ENCODE results near the gene MAP4K3. TPM values are rescaled to one million over a fixed set of nuclear protein-coding genes. Genes with fewer than 3 reads are reported as not detected.

MAP4K3 gene
- total RNA-seq (2012; rRNA removed), result 32.6 and 48.3 TPM in 2 replicates
- 12.2 and 13.2 TPM in 2 replicates for polyA plus RNA-seq (2012; rRNA removed)
- 2.0 and 2.7 TPM in 2 replicates for polyA plus RNA-seq (2012; cell fraction: cytosol; rRNA removed)
- 5.4 and 33.0 TPM in 2 replicates for polyA plus RNA-seq (2012; cell fraction: nucleus; rRNA removed; ENCODE audit: low replicate concordance)
- Bru-seq, nascent RNA, result percentile 98 among the genes with signal in this experiment
- BruChase-seq, experiment 1, labeled RNA remaining after a 6-hour chase, result percentile 85 among the genes with signal in this experiment
- BruChase-seq, experiment 2, labeled RNA remaining after a 2-hour chase, result percentile 87 among the genes with signal in this experiment
- long read RNA-seq, full-length matches to known transcripts, result 58 of 89 reads
- long read RNA-seq, partial matches to known transcripts, result 13 of 89 reads
- long read RNA-seq, other reads (novel, unspliced or antisense), result 18 of 89 reads

DNA sequence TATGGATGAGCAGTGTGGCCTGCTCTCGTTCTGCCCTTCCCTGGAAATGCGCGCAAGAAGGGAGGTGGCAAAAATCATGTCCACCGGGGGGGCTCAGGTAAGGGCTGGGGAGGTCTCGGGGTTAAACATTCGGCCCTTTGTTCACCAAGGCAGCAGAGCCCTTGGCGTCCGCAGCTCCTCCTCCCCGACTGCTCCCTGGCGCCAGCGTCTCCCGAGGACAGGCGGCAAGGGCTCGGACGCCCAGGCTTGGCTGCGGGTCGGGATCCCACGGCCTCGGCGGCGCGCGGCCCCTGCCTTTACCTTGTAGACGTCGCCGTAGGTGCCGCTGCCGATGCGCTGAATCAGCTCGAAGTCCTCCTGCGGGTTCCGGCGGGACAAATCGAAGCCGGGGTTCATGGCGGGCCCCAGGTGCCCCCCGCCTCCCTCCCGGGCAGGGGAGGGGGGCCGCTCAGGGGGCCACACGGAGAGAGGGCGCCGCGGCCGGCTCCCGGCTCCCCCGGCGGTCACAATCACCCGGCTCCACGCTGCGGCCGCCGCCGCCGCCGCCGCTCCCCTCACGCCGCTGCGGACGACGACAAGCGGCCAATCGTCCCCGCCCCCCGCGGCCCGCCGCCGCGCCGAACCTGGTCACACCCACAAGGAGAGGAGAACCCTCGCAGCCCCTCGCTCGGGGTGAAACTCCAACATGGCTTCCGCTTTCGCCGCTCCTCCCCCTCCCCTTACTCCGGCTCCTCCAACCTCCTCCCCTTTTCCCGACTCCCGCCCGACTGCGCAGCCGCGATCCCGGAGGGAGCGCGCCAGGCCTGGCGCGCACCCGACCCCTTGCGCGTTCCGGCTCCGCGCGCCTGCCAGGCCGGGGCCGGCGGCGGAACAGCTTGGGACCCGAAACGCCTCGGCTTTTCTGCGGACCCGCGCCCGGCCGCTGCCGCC lies at the start of gene MAP4K3:
Gene MAP4K3, minus strand, starts transcription at position 694 of the 930 bp plus-strand sequence. Its CDS starts 298 bp downstream, at position 396.
- H2AK9ac ChIP-seq (replicated peaks; ENCODE audit: low read depth, low read length, poor library complexity), result peak within 1 kb of the TSS; percentile 91
- 0 out of 2 replicates have a peak, but pooled peaks have one; percentile 4 for TF ChIP-seq MAFK (IDR thresholded peaks at IDR 0.05; ENCODE audit: low read depth, low read length)
- TF ChIP-seq RFX5 (IDR thresholded peaks at IDR 0.05; ENCODE audit: low read depth, low read length), result no peak
- TF ChIP-seq, protein P1, sequence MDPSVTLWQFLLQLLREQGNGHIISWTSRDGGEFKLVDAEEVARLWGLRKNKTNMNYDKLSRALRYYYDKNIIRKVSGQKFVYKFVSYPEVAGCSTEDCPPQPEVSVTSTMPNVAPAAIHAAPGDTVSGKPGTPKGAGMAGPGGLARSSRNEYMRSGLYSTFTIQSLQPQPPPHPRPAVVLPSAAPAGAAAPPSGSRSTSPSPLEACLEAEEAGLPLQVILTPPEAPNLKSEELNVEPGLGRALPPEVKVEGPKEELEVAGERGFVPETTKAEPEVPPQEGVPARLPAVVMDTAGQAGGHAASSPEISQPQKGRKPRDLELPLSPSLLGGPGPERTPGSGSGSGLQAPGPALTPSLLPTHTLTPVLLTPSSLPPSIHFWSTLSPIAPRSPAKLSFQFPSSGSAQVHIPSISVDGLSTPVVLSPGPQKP (IDR thresholded peaks at IDR 0.05; ENCODE audit: borderline replicate concordance, low read depth, low read length), result no peak
- no peak for TF ChIP-seq RCOR1 (IDR thresholded peaks at IDR 0.05; ENCODE audit: insufficient replicate concordance, low read length)
- peak; percentile 76 for TF ChIP-seq POLR2A (IDR thresholded peaks at IDR 0.05; ENCODE audit: low read depth, low read length)
- TF ChIP-seq, protein P2, sequence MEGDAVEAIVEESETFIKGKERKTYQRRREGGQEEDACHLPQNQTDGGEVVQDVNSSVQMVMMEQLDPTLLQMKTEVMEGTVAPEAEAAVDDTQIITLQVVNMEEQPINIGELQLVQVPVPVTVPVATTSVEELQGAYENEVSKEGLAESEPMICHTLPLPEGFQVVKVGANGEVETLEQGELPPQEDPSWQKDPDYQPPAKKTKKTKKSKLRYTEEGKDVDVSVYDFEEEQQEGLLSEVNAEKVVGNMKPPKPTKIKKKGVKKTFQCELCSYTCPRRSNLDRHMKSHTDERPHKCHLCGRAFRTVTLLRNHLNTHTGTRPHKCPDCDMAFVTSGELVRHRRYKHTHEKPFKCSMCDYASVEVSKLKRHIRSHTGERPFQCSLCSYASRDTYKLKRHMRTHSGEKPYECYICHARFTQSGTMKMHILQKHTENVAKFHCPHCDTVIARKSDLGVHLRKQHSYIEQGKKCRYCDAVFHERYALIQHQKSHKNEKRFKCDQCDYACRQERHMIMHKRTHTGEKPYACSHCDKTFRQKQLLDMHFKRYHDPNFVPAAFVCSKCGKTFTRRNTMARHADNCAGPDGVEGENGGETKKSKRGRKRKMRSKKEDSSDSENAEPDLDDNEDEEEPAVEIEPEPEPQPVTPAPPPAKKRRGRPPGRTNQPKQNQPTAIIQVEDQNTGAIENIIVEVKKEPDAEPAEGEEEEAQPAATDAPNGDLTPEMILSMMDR (conservative IDR thresholded peaks at IDR 0.05; ENCODE audit: low read depth, low read length), result no peak
- no peak for TF ChIP-seq CEBPB (IDR thresholded peaks at IDR 0.05; ENCODE audit: low read depth, low read length)
- TF ChIP-seq FOS (IDR thresholded peaks at IDR 0.05; ENCODE audit: low read depth, low read length), result no peak
- TF ChIP-seq BHLHE40 (IDR thresholded peaks at IDR 0.05; ENCODE audit: low read depth, low read length), result no peak
- TF ChIP-seq USF2 (IDR thresholded peaks at IDR 0.05; ENCODE audit: low read depth, low read length), result no peak
- no peak for TF ChIP-seq SMC3 (IDR thresholded peaks at IDR 0.05; ENCODE audit: low read depth, low read length)

More for the DNA sequence above, at the start of gene MAP4K3:
- Histone ChIP-seq H2AFZ (replicated peaks; ENCODE audit: low read length, poor library complexity) (peak within 1 kb of the TSS; percentile 92), H2BK20ac (ENCODE audit: low read depth, low read length) (peak within 1 kb of the TSS; percentile 43), H3K4ac (ENCODE audit: low read depth, low read length) (peak within 1 kb of the TSS; percentile 93), H3K27me3 (ENCODE audit: control insufficient read depth, insufficient read depth, low read length) (no peaks in the 10 kb centered on the region), H3K14ac (replicated peaks; ENCODE audit: low read depth, low read length) (peak within 1 kb of the TSS; percentile 90), H3K9me1 (ENCODE audit: insufficient read depth, low read length) (peaks cover 8% of the 10 kb centered on the region), H3K36me3 (ENCODE audit: control insufficient read depth, insufficient read depth, low read length) (no peaks in the 10 kb centered on the region), H3K9me3 (ENCODE audit: control insufficient read depth, insufficient read depth, low read length) (no peaks in the 10 kb centered on the region), H3K56ac (ENCODE audit: extremely low read depth, insufficient read depth, low read length) (peak within 1 kb of the TSS; percentile 89), H4K8ac (ENCODE audit: low read depth in 2 of 2, low read length in 2 of 2) (peak within 1 kb of the TSS; percentile 46 to 56), H4K5ac (ENCODE audit: low read depth, low read length) (peak within 1 kb of the TSS; percentile 69), H2BK15ac (ENCODE audit: low read depth, low read length) (peak within 1 kb of the TSS; percentile 30; the same call in 2 of the 3 replicates), H2AK5ac (ENCODE audit: low read depth, low read length) (peak within 1 kb of the TSS; percentile 88), H3K4me3 (ENCODE audit: insufficient read depth, low read depth, low read length) (peak within 1 kb of the TSS; percentile 97), H3K4me1 (ENCODE audit: control insufficient read depth, insufficient read depth, low read length) (peaks cover 17% of the 10 kb centered on the region), H3K23ac (ENCODE audit: low read depth, low read length) (peak within 1 kb of the TSS; percentile 96), H2BK5ac (ENCODE audit: low read depth, low read length, poor library complexity, severe bottlenecking) (peak within 1 kb of the TSS; percentile 94), H3K9ac (ENCODE audit: low read depth, low read length) (peak within 1 kb of the TSS; percentile 89), H3K18ac (ENCODE audit: low read depth, low read length) (peak within 1 kb of the TSS; percentile 96), H3K4me2 (ENCODE audit: low read depth, low read length) (peak within 1 kb of the TSS; percentile 95), H4K91ac (ENCODE audit: insufficient read depth, low read depth, low read length) (peak within 1 kb of the TSS; percentile 94), H3K79me1 (ENCODE audit: low read depth in 1 of 2, low read length in 2 of 2) (peaks cover 13 to 55% of the 10 kb centered on the region in 2 experiments), H4K20me1 (ENCODE audit: insufficient read depth, low read length) (peaks cover 38% of the 10 kb centered on the region), H3K27ac (ENCODE audit: insufficient read depth, low read length) (peak within 1 kb of the TSS; percentile 87), H2BK120ac (ENCODE audit: low read depth, low read length) (peak within 1 kb of the TSS; percentile 73)
- in situ Hi-C loops (cut with MboI; ENCODE audit: low sequenced_read_pairs) (loop anchor here (5.0 kb wide), 1 partner anchor 70 kb away; no protein-coding TSS in a partner anchor), intact Hi-C loops (cut with micrococcal nuclease) (loop anchor here (2.0 to 10.0 kb wide), 6 partner anchors 56 to 260 kb away; no protein-coding TSS in a partner anchor), dilution Hi-C loops (cut with HindIII; ENCODE audit: low sequenced_read_pairs, unreplicated experiment) (no loop called here)
- WGBS, 2 experiments (ENCODE audit: extremely low coverage in 2 of 2, insufficient read length in 1 of 2), result 0% methylated on average over 80 of the region's 109 CpGs; no CpG with 5 or more reads in 1 of the 2 experiments
- ChIA-PET POLR2A (ENCODE audit: unreplicated experiment) (no interaction called here), CTCF (interaction anchor here (0.6 to 1.1 kb wide), 2 partner anchors 20 to 260 kb away, joined by 3 read pairs; no protein-coding TSS in a partner anchor)
- DNase-seq (peak; percentile 94), ATAC-seq (ENCODE audit: low read depth) (peak; percentile 89)
- BruUV-seq (replicated peaks), result no TSS peak

Data from IMR-90 (cell line).